SJSA1 (cell line): ENCODE results near the gene ST8SIA2. TPM values are rescaled to one million over a fixed set of nuclear protein-coding genes. Genes with fewer than 3 reads are reported as not detected.

ENCODE experiments used
- DNase-seq, 2 experiments: peaks; one replicate each; pipeline ENCODE4 v3.0.0-alpha.2; 2015 to 2020; ENCODE audit warnings: low spot score in 2 of 2, low read depth in 1 of 2
- H3K27ac ChIP-seq: fragments of 250-450 bp; sonication (Bioruptor Pico); 2 replicates; pipeline ENCODE4 v1.5.1; 2020; ENCODE audit warnings: mild to moderate bottlenecking, moderate library complexity
- H3K27me3 ChIP-seq: fragments of 250-450 bp; sonication (Bioruptor Pico); replicated peaks from 2 replicates; pipeline ENCODE4 v1.5.1; 2020; ENCODE audit warnings: mild to moderate bottlenecking, moderate library complexity
- H3K36me3 ChIP-seq: fragments of 250-450 bp; sonication (Bioruptor Pico); 2 replicates; pipeline ENCODE4 v1.5.1; 2020; ENCODE audit warnings: mild to moderate bottlenecking
- H3K4me1 ChIP-seq: fragments of 250-450 bp; sonication (Bioruptor Pico); replicated peaks from 2 replicates; pipeline ENCODE4 v1.6.1; 2021; ENCODE audit warnings: mild to moderate bottlenecking
- H3K4me3 ChIP-seq: fragments of 250-450 bp; sonication (Bioruptor Pico); 2 replicates; pipeline ENCODE4 v1.5.1; 2020; ENCODE audit warnings: mild to moderate bottlenecking
- H3K9me3 ChIP-seq: fragments of 250-450 bp; sonication (Bioruptor Pico); replicated peaks from 2 replicates; pipeline ENCODE4 v1.5.1; 2020; ENCODE audit warnings: mild to moderate bottlenecking
- total RNA-seq: library from RNA; depleted of rRNA; stranded (reverse); fragments of >200 nt; shearing (Covaris generic); gene quantifications from 2 replicates; pipeline ENCODE4 v1.2.3, GENCODE V29; 2014

The ST8SIA2 gene
- total RNA-seq, 1 experiment from 2014 or later = 5.7 TPM

- peaks cover 24% of the 10 kb centered on the region for H3K4me1 ChIP-seq
- H3K27me3 ChIP-seq = no peaks in the 10 kb centered on the region
- H3K4me3 ChIP-seq = no peak overlapping the region
- H3K36me3 ChIP-seq = no peaks in the 10 kb centered on the region; the same call in 1 of the 2 replicates
- 0 out of 2 replicates have a peak overlapping the region, but pooled peaks have one; percentile 6 for H3K27ac ChIP-seq
- H3K9me3 ChIP-seq = no peaks in the 10 kb centered on the region
- DNase-seq = peak in 1 of 2 experiments; percentile 26
These were observed 36.4 kb downstream of the ST8SIA2 start for GRCh38 chr15:92430069-92430440.

GRCh38 chr15:92435145-92435544 is 41.5 kb downstream of the ST8SIA2 start:
- Histone ChIP-seq H3K27me3 (no peaks in the 10 kb centered on the region), H3K36me3 (peaks cover 4% of the 10 kb centered on the region), H3K9me3 (no peaks in the 10 kb centered on the region), H3K4me1 (peaks cover 9% of the 10 kb centered on the region), H3K27ac (no peak overlapping the region), H3K4me3 (no peak overlapping the region)
- DNase-seq = no peak

DNA sequence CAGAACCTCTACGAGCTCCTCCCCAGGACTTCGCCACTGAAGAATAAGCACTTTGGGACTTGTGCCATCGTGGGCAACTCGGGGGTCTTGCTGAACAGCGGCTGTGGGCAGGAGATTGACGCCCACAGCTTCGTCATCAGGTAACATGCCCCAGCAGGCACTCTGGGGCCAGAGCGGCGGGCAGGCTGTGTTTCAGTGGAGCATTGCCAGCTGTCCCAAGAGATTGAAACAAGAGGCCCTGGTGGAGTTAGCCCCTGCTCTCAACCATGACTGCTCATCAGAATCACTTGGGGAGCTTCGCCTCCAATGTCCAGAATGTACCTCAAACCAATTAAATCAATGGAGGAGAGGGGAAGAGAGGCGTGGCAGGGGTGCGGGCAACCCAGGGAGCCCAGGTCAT is 44.8 kb downstream of the ST8SIA2 start:
- no peak for DNase-seq
- no peaks in the 10 kb centered on the region for H3K9me3 ChIP-seq
- no peak overlapping the region for H3K4me3 ChIP-seq
- H3K27ac ChIP-seq = no peak overlapping the region
- peaks cover 6% of the 10 kb centered on the region for H3K36me3 ChIP-seq
- H3K4me1 ChIP-seq = no peaks in the 10 kb centered on the region
- no peaks in the 10 kb centered on the region for H3K27me3 ChIP-seq

DNA sequence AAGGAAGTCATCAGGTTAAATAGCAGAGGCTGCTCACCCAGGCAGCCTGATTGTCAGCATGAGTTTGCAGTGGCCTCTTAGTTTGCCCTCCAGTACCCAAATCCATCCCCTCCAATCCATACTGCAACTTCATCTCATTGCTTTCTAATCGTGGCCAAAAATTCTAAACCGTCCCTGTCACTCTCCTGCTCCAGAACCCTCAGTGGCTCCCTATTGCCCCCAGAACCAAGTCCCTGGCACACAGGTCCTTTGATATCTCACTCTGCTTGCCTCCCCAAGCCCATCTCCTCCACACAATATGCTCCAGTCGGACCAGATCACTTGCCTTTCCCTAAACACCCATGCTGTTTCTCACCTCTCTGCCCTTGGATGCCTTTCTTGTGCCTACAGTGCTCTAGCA is 49.7 kb downstream of the ST8SIA2 start:
- no peak overlapping the region for H3K27ac ChIP-seq
- peaks cover 6% of the 10 kb centered on the region; the same call in 1 of the 2 replicates for H3K36me3 ChIP-seq
- no peaks in the 10 kb centered on the region for H3K9me3 ChIP-seq
- no peaks in the 10 kb centered on the region for H3K27me3 ChIP-seq
- peaks cover 15% of the 10 kb centered on the region for H3K4me1 ChIP-seq
- H3K4me3 ChIP-seq = no peak overlapping the region
- DNase-seq = no peak

- Histone ChIP-seq H3K4me1 (peaks cover 25% of the 10 kb centered on the region), H3K27me3 (no peaks in the 10 kb centered on the region), H3K4me3 (no peak overlapping the region), H3K36me3 (peaks cover 6% of the 10 kb centered on the region; the same call in 1 of the 2 replicates), H3K27ac (no peak overlapping the region), H3K9me3 (no peaks in the 10 kb centered on the region)
- no peak for DNase-seq
These were observed 51.0 kb downstream of the ST8SIA2 start for GRCh38 chr15:92444631-92445030.

DNA sequence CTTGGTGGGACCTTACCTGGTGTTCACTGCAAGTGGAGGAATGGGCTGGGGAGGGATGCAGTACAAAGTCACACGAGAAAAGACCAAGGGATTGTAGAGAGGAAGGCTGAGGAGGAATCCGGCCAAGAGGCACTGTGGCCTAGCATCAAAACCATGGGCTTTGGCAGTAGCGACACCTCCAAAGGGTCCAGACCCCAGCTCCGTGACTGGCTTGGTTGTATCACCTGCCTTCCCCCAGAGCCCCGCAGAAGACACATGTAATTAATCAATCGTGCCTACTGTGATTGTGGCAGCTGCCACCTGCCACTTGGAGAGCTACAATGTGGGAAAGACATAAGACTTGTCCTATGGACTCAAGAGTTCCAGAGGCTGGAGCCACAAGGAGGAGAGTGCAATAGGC is 54.7 kb downstream of the ST8SIA2 start:
- Histone ChIP-seq H3K4me3 (no peak overlapping the region), H3K27ac (peak overlapping the region; percentile 49)

DNA sequence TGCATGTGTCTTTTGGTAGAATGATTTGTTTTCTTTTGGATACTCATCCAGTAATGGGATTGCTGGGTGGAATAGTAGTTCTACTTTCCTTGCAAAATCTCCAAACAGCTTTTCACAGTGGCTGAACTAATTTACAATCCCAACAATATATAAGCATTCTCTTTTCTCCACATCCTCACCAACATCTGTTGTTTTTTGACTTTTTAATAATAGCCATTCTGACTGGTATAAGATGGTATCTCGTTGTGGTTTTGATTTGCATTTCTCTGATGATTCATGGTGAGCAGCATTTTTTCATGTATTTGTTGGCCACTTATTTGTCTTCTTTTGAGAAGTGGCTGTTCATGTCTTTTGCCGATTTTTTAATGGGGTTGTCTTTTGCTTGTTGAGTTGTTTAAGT is 55.8 kb downstream of the ST8SIA2 start:
- H3K27ac ChIP-seq = peak overlapping the region; percentile 49
- DNase-seq = peak in 1 of 2 experiments; percentile 78

More for the DNA sequence above, 54.7 kb downstream of the ST8SIA2 start:
- Histone ChIP-seq H3K4me1 (peaks cover 52% of the 10 kb centered on the region), H3K36me3 (no peaks in the 10 kb centered on the region; the same call in 1 of the 2 replicates), H3K27me3 (no peaks in the 10 kb centered on the region), H3K9me3 (no peaks in the 10 kb centered on the region)
- no peak for DNase-seq

DNA sequence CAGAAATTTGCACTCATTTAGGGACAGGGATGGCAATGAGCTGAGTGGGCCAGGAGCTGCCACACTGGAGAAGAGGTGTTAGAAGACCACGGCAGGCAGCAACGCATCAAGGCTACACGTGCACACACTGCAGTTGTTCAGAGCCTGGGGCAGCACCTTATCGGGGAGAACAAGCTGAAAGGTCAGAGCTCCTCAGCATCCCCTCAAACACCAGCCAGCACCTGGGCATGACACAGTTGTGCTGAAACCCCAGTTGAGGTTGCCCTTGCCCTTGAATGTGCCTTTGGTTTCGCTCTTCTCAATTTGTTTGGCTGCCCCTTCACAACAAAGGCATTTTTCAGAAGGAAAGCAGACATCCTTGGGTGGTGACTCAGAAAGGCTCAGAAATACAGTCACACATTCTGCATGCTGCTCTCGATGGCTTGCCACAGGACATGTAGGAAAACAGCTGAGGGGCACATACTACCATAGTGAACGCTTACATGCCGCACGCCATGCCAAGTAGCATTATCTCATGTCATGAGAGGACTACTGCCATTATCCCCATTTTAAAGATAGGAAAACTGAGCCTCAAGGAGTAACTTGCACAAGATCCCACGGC is 57.6 kb downstream of the ST8SIA2 start:
- Histone ChIP-seq H3K27me3 (no peaks in the 10 kb centered on the region), H3K27ac (peak overlapping the region; percentile 49)
- DNase-seq = peak; percentile 86 to 90

More for the DNA sequence above, 55.8 kb downstream of the ST8SIA2 start:
- no peaks in the 10 kb centered on the region for H3K27me3 ChIP-seq
- no peaks in the 10 kb centered on the region for H3K9me3 ChIP-seq
- peaks cover 52% of the 10 kb centered on the region for H3K4me1 ChIP-seq
- H3K4me3 ChIP-seq = no peak overlapping the region
- no peaks in the 10 kb centered on the region; the same call in 1 of the 2 replicates for H3K36me3 ChIP-seq

DNA sequence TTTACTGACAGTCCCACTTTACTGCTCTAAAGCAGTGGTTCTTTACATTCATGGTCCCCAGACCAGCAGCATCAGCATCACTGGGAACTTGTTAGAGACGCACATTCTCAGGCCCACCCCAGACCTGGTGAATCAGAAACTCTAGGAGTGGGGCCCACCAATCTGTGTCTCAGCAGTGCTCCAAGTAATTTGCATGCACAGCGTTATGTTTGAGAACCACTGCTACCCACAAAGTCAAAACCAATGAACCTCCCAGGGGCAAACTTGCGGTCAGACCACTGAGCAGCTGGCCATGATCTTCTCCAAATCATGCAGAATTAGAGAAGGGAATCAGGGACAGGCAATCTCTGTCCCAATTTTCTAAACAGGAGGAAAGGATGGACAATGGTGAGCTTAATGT is 58.5 kb downstream of the ST8SIA2 start:
- H3K36me3 ChIP-seq = no peaks in the 10 kb centered on the region; the same call in 1 of the 2 replicates
- peaks cover 63% of the 10 kb centered on the region for H3K4me1 ChIP-seq
- no peak overlapping the region for H3K4me3 ChIP-seq
- no peaks in the 10 kb centered on the region for H3K27me3 ChIP-seq
- peak overlapping the region; percentile 49; the same call in 1 of the 2 replicates for H3K27ac ChIP-seq
- H3K9me3 ChIP-seq = no peaks in the 10 kb centered on the region
- no peak for DNase-seq

More for the DNA sequence above, 57.6 kb downstream of the ST8SIA2 start:
- Histone ChIP-seq H3K36me3 (no peaks in the 10 kb centered on the region; the same call in 1 of the 2 replicates), H3K9me3 (no peaks in the 10 kb centered on the region), H3K4me3 (no peak overlapping the region), H3K4me1 (peaks cover 57% of the 10 kb centered on the region)

GRCh38 chr15:92453607-92454006 is 59.9 kb downstream of the ST8SIA2 start:
- H3K27ac ChIP-seq = no peak overlapping the region
- no peaks in the 10 kb centered on the region; the same call in 1 of the 2 replicates for H3K36me3 ChIP-seq
- H3K27me3 ChIP-seq = no peaks in the 10 kb centered on the region
- peaks cover 55% of the 10 kb centered on the region for H3K4me1 ChIP-seq
- H3K4me3 ChIP-seq = no peak overlapping the region
- no peaks in the 10 kb centered on the region for H3K9me3 ChIP-seq
- DNase-seq = no peak

- H3K9me3 ChIP-seq = no peaks in the 10 kb centered on the region
- H3K36me3 ChIP-seq = no peaks in the 10 kb centered on the region; the same call in 1 of the 2 replicates
- peaks cover 57% of the 10 kb centered on the region for H3K4me1 ChIP-seq
- H3K4me3 ChIP-seq = no peak overlapping the region
- no peak for DNase-seq
- H3K27me3 ChIP-seq = no peaks in the 10 kb centered on the region
- no peak overlapping the region for H3K27ac ChIP-seq
These were observed 60.9 kb downstream of the ST8SIA2 start for GRCh38 chr15:92454555-92455105.

DNA sequence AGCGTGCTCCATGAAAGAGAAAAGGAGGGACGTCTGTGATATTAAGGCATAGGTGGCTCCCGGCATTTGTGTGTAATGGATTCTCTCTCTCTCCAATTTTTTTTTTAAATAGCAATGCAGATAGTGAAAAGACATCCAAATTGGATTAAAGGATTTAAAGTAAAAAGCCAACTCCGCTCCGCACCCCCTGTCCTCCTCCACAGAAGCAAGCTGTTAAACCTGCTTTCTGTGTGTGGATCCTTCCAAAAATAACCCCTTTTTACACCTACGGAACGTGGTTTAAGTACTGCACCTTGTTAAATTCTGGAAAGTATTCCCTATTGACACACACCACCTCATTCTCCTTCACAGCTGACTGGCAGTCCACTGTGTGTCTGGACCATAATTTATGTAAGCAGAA is 61.6 kb downstream of the ST8SIA2 start:
- Histone ChIP-seq H3K4me1 (peaks cover 57% of the 10 kb centered on the region), H3K36me3 (no peaks in the 10 kb centered on the region; the same call in 1 of the 2 replicates), H3K4me3 (no peak overlapping the region), H3K27ac (no peak overlapping the region), H3K9me3 (no peaks in the 10 kb centered on the region), H3K27me3 (no peaks in the 10 kb centered on the region)
- no peak for DNase-seq

GRCh38 chr15:92457471-92458041 is 63.9 kb downstream of the ST8SIA2 start:
- no peak overlapping the region for H3K27ac ChIP-seq
- H3K36me3 ChIP-seq = no peaks in the 10 kb centered on the region
- H3K27me3 ChIP-seq = no peaks in the 10 kb centered on the region
- H3K9me3 ChIP-seq = no peaks in the 10 kb centered on the region
- peaks cover 60% of the 10 kb centered on the region for H3K4me1 ChIP-seq
- DNase-seq = no peak
- H3K4me3 ChIP-seq = no peak overlapping the region

GRCh38 chr15:92460023-92460422 is 66.3 kb downstream of the ST8SIA2 start:
- no peak for DNase-seq
- H3K9me3 ChIP-seq = no peaks in the 10 kb centered on the region
- no peaks in the 10 kb centered on the region for H3K27me3 ChIP-seq
- H3K27ac ChIP-seq = peak overlapping the region; percentile 15; the same call in 1 of the 2 replicates
- no peak overlapping the region for H3K4me3 ChIP-seq
- H3K4me1 ChIP-seq = peaks cover 83% of the 10 kb centered on the region
- peaks cover 9% of the 10 kb centered on the region; the same call in 1 of the 2 replicates for H3K36me3 ChIP-seq
